Measurements from ENCODE around the gene SFI1.
"Not testable (repeated sequence)": the region's sequence is repeated elsewhere in the genome, so short reads cannot be mapped to it uniquely, and the experiment has no call there.

Gene SFI1

DNA sequence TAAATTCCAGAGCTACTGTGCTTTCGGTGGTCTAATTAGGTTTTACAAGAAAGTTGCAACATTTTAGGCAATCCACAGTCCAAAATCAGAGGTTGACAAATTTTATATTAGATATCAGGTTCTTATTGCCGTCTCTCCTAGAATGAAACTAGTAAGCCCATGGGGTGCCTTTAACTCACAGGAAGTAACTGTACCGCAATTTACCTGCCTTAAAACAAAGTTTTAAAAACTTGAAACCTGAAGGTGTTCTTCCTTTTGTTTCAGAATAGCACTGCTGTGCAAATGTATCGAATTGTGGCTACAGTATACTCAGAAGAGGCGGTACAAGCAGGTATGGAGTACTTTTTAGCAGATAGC lies 88.4 kb downstream of the SFI1 start:
- Histone ChIP-seq H3K4me3 (ENCODE audit: low read depth, low read length) (no peak overlapping the region), H3K27me3 (ENCODE audit: control insufficient read depth, insufficient read depth, low read length) (no peaks in the 10 kb centered on the region), H3K9ac (ENCODE audit: low read depth, low read length) (no peak overlapping the region), H3K4me1 (ENCODE audit: control insufficient read depth, insufficient read depth, low read length) (no peaks in the 10 kb centered on the region), H3K36me3 (ENCODE audit: control insufficient read depth, insufficient read depth, low read length) (no peaks in the 10 kb centered on the region), H3K9me3 (ENCODE audit: control insufficient read depth, insufficient read depth, low read length) (no peaks in the 10 kb centered on the region)

DNA sequence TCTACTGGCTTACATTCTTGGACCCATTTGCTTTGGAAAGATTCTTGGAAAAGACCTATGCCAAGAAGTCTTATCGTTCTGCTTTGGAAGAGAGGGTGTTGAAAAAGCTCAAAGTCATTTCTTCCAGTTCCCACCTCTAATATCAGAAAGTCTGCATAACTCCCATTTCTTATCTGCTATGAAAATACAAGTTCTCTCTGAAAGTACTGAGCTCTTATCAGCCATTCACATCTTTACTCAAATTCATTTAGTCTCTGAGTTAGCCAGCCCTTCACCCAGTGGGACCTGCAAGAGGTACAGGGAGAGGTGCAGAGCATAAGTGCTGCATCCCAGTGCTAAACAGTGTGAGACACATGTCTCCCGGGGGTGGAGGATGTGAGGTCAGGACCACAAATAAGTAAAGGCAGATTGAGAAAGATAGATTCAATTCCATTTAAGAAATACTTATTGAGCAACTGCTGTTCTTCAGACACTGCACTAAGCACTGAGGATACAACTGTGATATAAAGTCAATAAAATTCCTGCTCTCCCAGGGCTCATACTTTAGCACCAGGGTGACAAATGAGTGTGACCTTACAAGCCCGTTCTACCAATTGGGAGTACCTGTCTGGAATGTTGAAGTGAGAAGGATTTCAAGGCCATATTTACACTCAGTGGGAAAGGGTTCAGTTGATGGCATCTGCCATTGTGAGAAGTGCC lies 89.0 kb downstream of the SFI1 start:
- H3K36me3 ChIP-seq (ENCODE audit: control insufficient read depth, insufficient read depth, low read length), result no peaks in the 10 kb centered on the region
- H3K27me3 ChIP-seq (ENCODE audit: control insufficient read depth, insufficient read depth, low read length), result no peaks in the 10 kb centered on the region
- H3K4me1 ChIP-seq (ENCODE audit: control insufficient read depth, insufficient read depth, low read length), result no peaks in the 10 kb centered on the region
- no peak overlapping the region for H3K4me3 ChIP-seq (ENCODE audit: low read depth, low read length)
- H3K9me3 ChIP-seq (ENCODE audit: control insufficient read depth, insufficient read depth, low read length), result no peaks in the 10 kb centered on the region
- no peak overlapping the region for H3K9ac ChIP-seq (ENCODE audit: low read depth, low read length)

DNA sequence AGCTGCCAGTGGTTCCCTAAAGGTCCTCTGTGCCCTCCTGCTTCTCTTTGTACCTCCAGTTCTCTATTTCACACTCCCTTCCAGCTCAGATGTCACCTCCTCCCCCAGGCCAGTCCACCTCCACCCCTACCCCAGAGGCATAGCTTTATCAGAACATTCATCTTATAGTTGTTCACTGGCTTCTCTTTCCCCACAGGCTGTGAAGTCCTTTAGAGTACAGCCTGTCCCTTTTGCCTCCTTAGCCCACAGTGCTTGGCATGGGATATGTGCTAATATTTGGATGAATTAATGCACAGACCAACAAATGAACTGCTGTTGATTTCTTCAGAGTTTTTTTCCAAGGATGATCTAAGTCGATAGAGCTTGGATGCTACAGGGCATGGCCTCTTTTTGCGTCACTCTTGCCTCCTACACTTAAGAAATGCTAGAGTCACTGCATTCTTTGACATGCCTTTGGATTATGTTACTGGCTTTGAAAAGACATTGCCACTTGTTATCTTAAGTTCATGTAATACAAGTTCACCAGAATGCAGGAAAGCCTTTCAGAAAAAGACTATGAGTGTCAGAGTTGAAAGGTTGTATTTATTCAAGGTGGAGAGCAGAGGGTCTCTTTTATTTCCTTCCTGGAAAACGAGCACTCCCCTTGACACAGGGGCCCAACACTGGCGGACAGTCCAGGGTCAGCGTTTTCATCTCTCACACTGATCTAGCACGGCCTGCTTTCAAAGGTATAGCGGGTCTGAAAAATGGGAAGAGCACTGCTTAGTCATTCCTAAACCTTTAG lies 90.0 kb downstream of the SFI1 start:
- Histone ChIP-seq H3K9ac (ENCODE audit: low read depth, low read length) (no peak overlapping the region), H3K36me3 (ENCODE audit: control insufficient read depth, insufficient read depth, low read length) (no peaks in the 10 kb centered on the region), H3K9me3 (ENCODE audit: control insufficient read depth, insufficient read depth, low read length) (no peaks in the 10 kb centered on the region), H3K4me1 (ENCODE audit: control insufficient read depth, insufficient read depth, low read length) (no peaks in the 10 kb centered on the region), H3K27me3 (ENCODE audit: control insufficient read depth, insufficient read depth, low read length) (no peaks in the 10 kb centered on the region), H3K4me3 (ENCODE audit: low read depth, low read length) (no peak overlapping the region)

DNA sequence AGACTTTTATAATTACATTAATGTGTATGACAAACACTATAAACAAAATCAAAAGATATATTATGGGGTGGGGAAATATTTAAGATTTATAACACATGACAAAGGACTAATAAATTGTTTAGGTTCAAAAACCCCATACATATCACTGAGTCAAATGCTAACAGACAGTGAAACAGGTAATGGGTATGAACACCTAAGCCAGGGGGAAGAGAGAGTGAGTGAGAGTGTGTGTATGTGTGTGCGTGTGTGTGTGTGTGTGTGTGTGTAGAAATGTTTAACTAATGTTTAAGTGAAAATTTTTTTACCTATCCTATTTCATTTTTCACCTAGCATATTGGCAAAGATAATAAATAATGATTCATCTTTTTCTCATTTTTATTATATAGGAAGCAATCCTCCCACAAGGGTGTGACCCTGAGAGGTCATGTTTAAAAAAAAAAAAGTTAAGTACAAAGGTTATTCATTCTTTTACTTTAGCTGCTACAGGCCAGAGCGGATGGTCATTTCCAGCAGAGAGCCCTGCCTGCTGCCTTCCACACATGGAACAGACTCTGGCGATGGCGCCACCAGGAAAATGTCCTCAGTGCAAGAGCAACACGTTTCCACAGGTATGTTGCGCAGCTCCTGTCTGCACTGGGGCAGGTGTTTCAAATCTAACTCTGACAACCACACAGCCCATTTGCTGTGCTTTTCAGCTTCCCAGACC lies 92.8 kb downstream of the SFI1 start:
- H3K4me1 ChIP-seq (ENCODE audit: control insufficient read depth, insufficient read depth, low read length), result no peaks in the 10 kb centered on the region
- no peaks in the 10 kb centered on the region for H3K36me3 ChIP-seq (ENCODE audit: control insufficient read depth, insufficient read depth, low read length)
- no peaks in the 10 kb centered on the region for H3K27me3 ChIP-seq (ENCODE audit: control insufficient read depth, insufficient read depth, low read length)
- no peak overlapping the region for H3K9ac ChIP-seq (ENCODE audit: low read depth, low read length)
- H3K9me3 ChIP-seq (ENCODE audit: control insufficient read depth, insufficient read depth, low read length), result no peaks in the 10 kb centered on the region
- H3K4me3 ChIP-seq (ENCODE audit: low read depth, low read length), result no peak overlapping the region

DNA sequence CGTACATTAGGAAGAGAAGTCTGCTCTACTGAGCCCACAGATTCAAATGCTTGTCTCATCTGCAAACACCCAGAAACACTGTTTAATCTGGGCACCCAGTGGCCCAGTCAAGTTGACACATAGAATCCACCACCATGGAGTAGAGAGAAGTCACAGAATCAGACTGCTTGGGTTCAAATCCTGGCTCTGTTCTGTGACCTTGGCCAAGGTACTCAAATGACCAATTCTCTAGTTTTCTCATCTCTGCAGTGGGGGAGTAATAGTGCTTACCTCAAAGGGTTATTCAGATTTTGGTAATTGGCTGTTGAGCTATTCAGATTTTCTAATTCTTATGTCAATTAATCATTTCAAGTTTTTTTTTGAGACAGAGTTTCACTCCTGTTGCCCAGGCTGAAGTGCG lies 93.8 kb downstream of the SFI1 start:
- H3K9ac ChIP-seq (ENCODE audit: low read depth, low read length); H3K4me1 ChIP-seq (ENCODE audit: control insufficient read depth, insufficient read depth, low read length); H3K9me3 ChIP-seq (ENCODE audit: control insufficient read depth, insufficient read depth, low read length); H3K4me3 ChIP-seq (ENCODE audit: low read depth, low read length); H3K36me3 ChIP-seq (ENCODE audit: control insufficient read depth, insufficient read depth, low read length); H3K27me3 ChIP-seq (ENCODE audit: control insufficient read depth, insufficient read depth, low read length): not testable (repeated sequence)

DNA sequence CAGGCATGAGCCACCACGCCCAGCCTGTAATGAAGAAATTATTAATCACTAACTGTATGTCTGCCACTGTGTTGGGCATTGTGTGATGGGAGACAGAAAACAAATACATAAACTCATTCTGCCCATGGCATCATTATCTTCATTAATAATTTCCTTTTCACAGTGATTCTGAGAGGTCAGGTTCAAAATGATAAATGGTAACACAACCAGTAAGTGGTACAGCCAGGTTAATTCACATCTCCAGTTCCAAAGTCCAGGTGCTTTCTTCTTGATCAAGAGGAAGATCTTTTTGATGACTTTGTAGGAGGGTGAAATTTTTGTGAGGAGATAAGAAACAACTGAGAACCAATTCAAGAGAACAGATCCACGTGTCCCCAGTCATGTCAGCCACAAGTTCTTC lies 98.9 kb downstream of the SFI1 start:
- Histone ChIP-seq H3K9ac (ENCODE audit: low read depth, low read length) (no peak overlapping the region), H3K27me3 (ENCODE audit: control insufficient read depth, insufficient read depth, low read length) (no peaks in the 10 kb centered on the region), H3K9me3 (ENCODE audit: control insufficient read depth, insufficient read depth, low read length) (no peaks in the 10 kb centered on the region), H3K36me3 (ENCODE audit: control insufficient read depth, insufficient read depth, low read length) (no peaks in the 10 kb centered on the region), H3K4me1 (ENCODE audit: control insufficient read depth, insufficient read depth, low read length) (no peaks in the 10 kb centered on the region), H3K4me3 (ENCODE audit: low read depth, low read length) (no peak overlapping the region)

DNA sequence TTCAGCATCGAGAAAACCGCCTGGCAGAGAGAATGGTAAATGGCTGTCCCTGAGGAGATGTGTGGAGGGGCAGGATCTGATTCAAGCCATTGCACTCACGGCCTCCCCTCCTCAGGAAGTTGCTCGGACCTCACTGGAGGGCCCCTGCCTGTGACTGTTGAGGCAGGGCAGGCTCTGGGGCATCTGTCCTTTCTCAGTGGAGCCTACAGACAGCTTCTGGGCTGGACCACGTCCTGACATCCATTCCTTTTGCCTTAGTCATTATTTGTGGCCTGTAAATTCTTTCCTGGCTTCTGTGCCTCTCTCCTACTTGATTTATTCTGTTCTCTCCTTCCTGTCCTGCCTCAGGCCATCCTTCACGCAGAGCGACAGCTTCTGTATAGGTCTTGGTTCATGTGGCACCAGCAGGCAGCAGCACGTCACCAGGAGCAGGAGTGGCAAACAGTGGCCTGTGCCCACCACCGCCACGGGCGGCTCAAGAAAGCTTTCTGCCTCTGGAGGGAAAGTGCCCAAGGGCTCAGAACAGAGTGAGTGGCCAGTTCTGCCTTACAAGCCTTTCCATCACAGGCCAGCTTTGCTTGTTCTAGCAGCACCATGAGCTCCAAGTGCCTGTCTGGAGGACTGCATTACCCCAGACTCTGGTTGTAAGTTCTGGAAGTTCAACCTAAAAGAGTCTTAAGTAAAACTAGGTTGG lies 106.1 kb downstream of the SFI1 start:
- no peaks in the 10 kb centered on the region for H3K9me3 ChIP-seq (ENCODE audit: control insufficient read depth, insufficient read depth, low read length)
- no peaks in the 10 kb centered on the region for H3K27me3 ChIP-seq (ENCODE audit: control insufficient read depth, insufficient read depth, low read length)
- H3K9ac ChIP-seq (ENCODE audit: low read depth, low read length), result no peak overlapping the region
- H3K4me3 ChIP-seq (ENCODE audit: low read depth, low read length), result no peak overlapping the region
- H3K4me1 ChIP-seq (ENCODE audit: control insufficient read depth, insufficient read depth, low read length), result no peaks in the 10 kb centered on the region
- H3K36me3 ChIP-seq (ENCODE audit: control insufficient read depth, insufficient read depth, low read length), result peaks cover 4% of the 10 kb centered on the region

DNA sequence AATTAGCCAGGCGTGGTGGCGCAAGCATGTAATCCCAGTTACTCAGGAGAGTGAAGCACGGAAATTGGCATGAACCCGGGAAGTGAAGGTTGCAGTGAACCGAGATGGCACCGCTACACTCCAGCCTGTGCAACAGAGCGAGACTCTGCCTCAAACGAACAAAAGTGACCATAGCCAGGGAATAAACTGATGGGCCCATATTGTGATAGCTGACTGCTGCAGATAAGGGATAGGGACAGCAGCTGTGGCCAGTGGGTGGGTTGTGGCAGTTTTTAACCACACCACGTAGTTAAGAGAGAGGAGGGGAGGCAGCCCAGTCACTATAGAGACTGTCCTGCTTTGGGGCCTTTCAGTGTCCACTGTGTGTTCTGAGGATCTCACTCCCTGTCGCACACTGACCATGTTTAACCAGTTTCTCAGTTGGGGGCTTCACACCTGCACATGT lies 106.8 kb downstream of the SFI1 start:
- Histone ChIP-seq H3K9me3 (ENCODE audit: control insufficient read depth, insufficient read depth, low read length) (no peaks in the 10 kb centered on the region), H3K9ac (ENCODE audit: low read depth, low read length) (no peak overlapping the region), H3K27me3 (ENCODE audit: control insufficient read depth, insufficient read depth, low read length) (no peaks in the 10 kb centered on the region), H3K4me3 (ENCODE audit: low read depth, low read length) (no peak overlapping the region), H3K36me3 (ENCODE audit: control insufficient read depth, insufficient read depth, low read length) (peaks cover 4% of the 10 kb centered on the region), H3K4me1 (ENCODE audit: control insufficient read depth, insufficient read depth, low read length) (no peaks in the 10 kb centered on the region)

DNA sequence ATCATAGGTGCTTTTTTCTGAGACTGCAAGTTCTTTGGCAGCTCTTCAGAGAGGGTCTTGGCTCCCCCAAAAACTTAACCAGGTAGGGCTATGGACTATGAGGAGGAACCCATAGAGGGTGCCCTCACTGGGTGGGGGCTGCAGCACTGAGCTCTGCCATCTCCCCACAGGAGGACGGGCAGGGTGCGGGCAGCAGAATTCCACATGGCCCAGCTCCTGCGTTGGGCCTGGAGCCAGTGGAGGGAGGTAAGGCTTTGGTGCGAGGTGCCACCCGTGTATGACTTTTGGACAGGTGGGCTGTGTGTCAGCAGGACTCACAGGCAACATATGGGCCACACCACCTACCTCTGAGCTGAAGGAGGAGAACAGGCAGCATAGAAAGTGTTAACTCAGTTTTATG lies 107.2 kb downstream of the SFI1 start:
- H3K4me3 ChIP-seq (ENCODE audit: low read depth, low read length), result no peak overlapping the region
- H3K9ac ChIP-seq (ENCODE audit: low read depth, low read length), result no peak overlapping the region
- peaks cover 4% of the 10 kb centered on the region for H3K36me3 ChIP-seq (ENCODE audit: control insufficient read depth, insufficient read depth, low read length)
- H3K9me3 ChIP-seq (ENCODE audit: control insufficient read depth, insufficient read depth, low read length), result no peaks in the 10 kb centered on the region
- H3K4me1 ChIP-seq (ENCODE audit: control insufficient read depth, insufficient read depth, low read length), result no peaks in the 10 kb centered on the region
- no peaks in the 10 kb centered on the region for H3K27me3 ChIP-seq (ENCODE audit: control insufficient read depth, insufficient read depth, low read length)

DNA sequence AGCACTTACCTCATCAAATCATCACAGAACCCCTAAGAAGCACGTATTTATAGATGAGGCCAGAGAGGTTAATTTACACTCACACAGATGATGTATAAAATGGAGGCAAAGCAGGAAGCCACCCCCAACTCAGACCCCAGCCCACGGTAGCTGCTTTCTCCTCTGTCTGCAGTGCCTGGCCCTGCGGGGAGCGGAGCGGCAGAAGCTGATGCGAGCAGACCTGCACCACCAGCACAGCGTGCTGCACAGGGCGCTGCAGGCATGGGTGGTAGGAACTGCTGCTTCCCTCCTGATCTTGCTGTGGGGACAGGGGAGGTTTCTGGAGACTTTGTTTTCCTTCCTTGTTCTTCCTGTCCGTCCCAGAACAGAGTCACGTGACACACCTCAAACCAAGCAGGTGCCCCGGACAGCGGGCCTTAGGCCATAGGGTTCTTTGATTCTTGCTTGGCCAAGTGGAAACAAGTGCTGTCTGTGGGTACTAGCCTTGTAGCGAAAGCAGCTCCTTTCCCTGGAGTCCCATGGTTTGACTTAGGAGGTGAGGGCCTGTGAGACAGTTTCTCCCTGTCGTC lies 107.9 kb downstream of the SFI1 start:
- Histone ChIP-seq H3K9me3 (ENCODE audit: control insufficient read depth, insufficient read depth, low read length) (no peaks in the 10 kb centered on the region), H3K36me3 (ENCODE audit: control insufficient read depth, insufficient read depth, low read length) (peaks cover 4% of the 10 kb centered on the region), H3K27me3 (ENCODE audit: control insufficient read depth, insufficient read depth, low read length) (no peaks in the 10 kb centered on the region), H3K4me3 (ENCODE audit: low read depth, low read length) (no peak overlapping the region), H3K4me1 (ENCODE audit: control insufficient read depth, insufficient read depth, low read length) (no peaks in the 10 kb centered on the region), H3K9ac (ENCODE audit: low read depth, low read length) (no peak overlapping the region)
